SK-N-SH (cell line): Measurements from ENCODE around the gene ZBED1.

Experiments used
- EP300 ChIP-seq, 2 experiments: IDR thresholded peaks; 2 replicates each; pipeline versions ENCODE4 v1.4.0 to v1.6.1; 2012; ENCODE audit warnings: borderline replicate concordance in 1 of 2, low read depth in 1 of 2, low read length in 1 of 2
- MXI1 ChIP-seq: IDR thresholded peaks from 2 replicates; pipeline ENCODE4 v1.6.1; 2012; ENCODE audit warnings: mild to moderate bottlenecking, low read depth, low read length, improper control_type of control experiment
- POLR2AphosphoS5 ChIP-seq: IDR thresholded peaks from 2 replicates; pipeline ENCODE4 v1.6.1; 2012; ENCODE audit warnings: low read depth, low read length

- no peak for TF ChIP-seq EP300 (IDR thresholded peaks at IDR 0.05; ENCODE audit: borderline replicate concordance in 1 of 2, low read depth in 1 of 2, low read length in 1 of 2)
- no peak for TF ChIP-seq MXI1
- no peak for TF ChIP-seq POLR2AphosphoS5
These were observed 49.1 kb downstream of the ZBED1 start for GRCh38 chrX:2451501-2452316.
